ENCODE data around the gene STK24. TPM values are rescaled to one million over a fixed set of nuclear protein-coding genes. Genes with fewer than 3 reads are reported as not detected.

Gene STK24
- total RNA-seq, 1 experiment from 2014 or later = 84.8 TPM

GRCh38 chr13:98575904-98576199 lies 1.1 kb downstream of the STK24 start:
- TF ChIP-seq, protein P1, sequence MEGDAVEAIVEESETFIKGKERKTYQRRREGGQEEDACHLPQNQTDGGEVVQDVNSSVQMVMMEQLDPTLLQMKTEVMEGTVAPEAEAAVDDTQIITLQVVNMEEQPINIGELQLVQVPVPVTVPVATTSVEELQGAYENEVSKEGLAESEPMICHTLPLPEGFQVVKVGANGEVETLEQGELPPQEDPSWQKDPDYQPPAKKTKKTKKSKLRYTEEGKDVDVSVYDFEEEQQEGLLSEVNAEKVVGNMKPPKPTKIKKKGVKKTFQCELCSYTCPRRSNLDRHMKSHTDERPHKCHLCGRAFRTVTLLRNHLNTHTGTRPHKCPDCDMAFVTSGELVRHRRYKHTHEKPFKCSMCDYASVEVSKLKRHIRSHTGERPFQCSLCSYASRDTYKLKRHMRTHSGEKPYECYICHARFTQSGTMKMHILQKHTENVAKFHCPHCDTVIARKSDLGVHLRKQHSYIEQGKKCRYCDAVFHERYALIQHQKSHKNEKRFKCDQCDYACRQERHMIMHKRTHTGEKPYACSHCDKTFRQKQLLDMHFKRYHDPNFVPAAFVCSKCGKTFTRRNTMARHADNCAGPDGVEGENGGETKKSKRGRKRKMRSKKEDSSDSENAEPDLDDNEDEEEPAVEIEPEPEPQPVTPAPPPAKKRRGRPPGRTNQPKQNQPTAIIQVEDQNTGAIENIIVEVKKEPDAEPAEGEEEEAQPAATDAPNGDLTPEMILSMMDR (conservative IDR thresholded peaks at IDR 0.05; ENCODE audit: low read depth, low read length) = no peak
- no peak for TF ChIP-seq EZH2 (IDR thresholded peaks at IDR 0.05; ENCODE audit: borderline replicate concordance, low read depth, low read length, poor library complexity, severe bottlenecking)
- CTCF ChIA-PET = no interaction called here
- no TSS peak for BruUV-seq (replicated peaks)
- Histone ChIP-seq H3K4me3 (ENCODE audit: low read depth, low read length, poor library complexity, severe bottlenecking) (peak overlapping the region; percentile 95), H3K27me3 (replicated peaks; ENCODE audit: insufficient read depth, low read depth, low read length, poor library complexity) (no peaks in the 10 kb centered on the region), H3K27ac (ENCODE audit: low read depth, low read length, poor library complexity, severe bottlenecking) (peak overlapping the region; percentile 93), H3K36me3 (ENCODE audit: insufficient read depth, low read length, poor library complexity, severe bottlenecking) (no peaks in the 10 kb centered on the region), H3K4me1 (ENCODE audit: insufficient read depth, low read length, poor library complexity, severe bottlenecking) (peaks cover 43% of the 10 kb centered on the region), H3K9me3 (ENCODE audit: low read depth, low read length, poor library complexity, severe bottlenecking) (no peaks in the 10 kb centered on the region)
- intact Hi-C loops (cut with micrococcal nuclease; ENCODE audit: unreplicated experiment) = no loop called here
- no peak for DNase-seq (ENCODE audit: low spot score)
- POLR2A ChIA-PET (ENCODE audit: low non-redundant PET) = no interaction called here

GRCh38 chr13:98575009-98575903 lies 1.7 kb downstream of the STK24 start:
- Histone ChIP-seq H3K36me3 (ENCODE audit: insufficient read depth, low read length, poor library complexity, severe bottlenecking) (no peaks in the 10 kb centered on the region), H3K27me3 (replicated peaks; ENCODE audit: insufficient read depth, low read depth, low read length, poor library complexity) (no peaks in the 10 kb centered on the region), H3K4me1 (ENCODE audit: insufficient read depth, low read length, poor library complexity, severe bottlenecking) (peaks cover 46% of the 10 kb centered on the region), H3K4me3 (ENCODE audit: low read depth, low read length, poor library complexity, severe bottlenecking) (peak overlapping the region; percentile 95), H3K27ac (ENCODE audit: low read depth, low read length, poor library complexity, severe bottlenecking) (peak overlapping the region; percentile 93), H3K9me3 (ENCODE audit: low read depth, low read length, poor library complexity, severe bottlenecking) (no peaks in the 10 kb centered on the region)
- no peak for DNase-seq (ENCODE audit: low spot score)
- POLR2A ChIA-PET (ENCODE audit: low non-redundant PET) = no interaction called here
- TSS peak; percentile 46 for BruUV-seq (replicated peaks)
- no peak for TF ChIP-seq EZH2 (IDR thresholded peaks at IDR 0.05; ENCODE audit: borderline replicate concordance, low read depth, low read length, poor library complexity, severe bottlenecking)
- TF ChIP-seq, protein P1 (conservative IDR thresholded peaks at IDR 0.05; ENCODE audit: low read depth, low read length) = no peak
- CTCF ChIA-PET = no interaction called here
- intact Hi-C loops (cut with micrococcal nuclease; ENCODE audit: unreplicated experiment) = no loop called here

DNA sequence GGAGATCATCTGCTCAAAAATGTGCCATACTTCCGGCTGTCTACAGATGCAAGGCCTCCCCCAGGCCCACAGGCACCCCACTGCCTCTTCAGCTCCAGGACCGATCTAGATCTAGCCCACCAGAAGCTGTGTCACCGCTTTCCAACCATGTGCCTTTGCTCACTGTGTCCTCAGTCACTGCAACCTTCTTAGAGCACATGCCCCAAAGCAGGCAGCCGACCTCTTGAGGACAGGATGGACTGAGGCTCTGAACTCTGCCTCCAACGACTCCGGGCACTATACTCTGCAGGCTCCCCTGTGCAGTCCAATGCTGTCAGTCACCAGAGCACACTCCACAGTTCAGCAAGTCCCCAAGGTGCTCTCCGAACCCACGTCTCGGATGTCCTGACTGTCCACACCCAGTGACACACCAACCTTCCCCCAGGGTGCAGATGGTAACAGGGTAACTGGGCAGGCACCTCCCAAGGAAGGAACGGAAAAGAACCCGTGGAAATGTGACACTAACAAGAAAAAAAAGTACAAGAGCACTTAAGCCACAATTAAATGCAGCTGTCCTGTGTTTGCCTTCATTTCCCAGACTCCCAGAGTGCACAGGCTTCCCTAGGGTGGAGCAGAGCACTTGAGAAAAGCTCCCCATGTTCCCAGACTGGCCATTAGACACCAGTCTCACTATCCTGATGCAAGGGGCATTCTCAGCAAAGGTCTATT lies 4.8 kb downstream of the STK24 start:
- H3K4me1 ChIP-seq (ENCODE audit: insufficient read depth, low read length, poor library complexity, severe bottlenecking) = peaks cover 46% of the 10 kb centered on the region
- no peaks in the 10 kb centered on the region for H3K9me3 ChIP-seq (ENCODE audit: low read depth, low read length, poor library complexity, severe bottlenecking)
- peak overlapping the region; percentile 53 for H3K27ac ChIP-seq (ENCODE audit: low read depth, low read length, poor library complexity, severe bottlenecking)
- no peak for TF ChIP-seq EZH2 (IDR thresholded peaks at IDR 0.05; ENCODE audit: borderline replicate concordance, low read depth, low read length, poor library complexity, severe bottlenecking)
- TF ChIP-seq, protein P1 (conservative IDR thresholded peaks at IDR 0.05; ENCODE audit: low read depth, low read length) = no peak
- POLR2A ChIA-PET (ENCODE audit: low non-redundant PET) = no interaction called here
- H3K36me3 ChIP-seq (ENCODE audit: insufficient read depth, low read length, poor library complexity, severe bottlenecking) = no peaks in the 10 kb centered on the region
- CTCF ChIA-PET = no interaction called here
- BruUV-seq (replicated peaks) = no TSS peak
- H3K27me3 ChIP-seq (replicated peaks; ENCODE audit: insufficient read depth, low read depth, low read length, poor library complexity) = no peaks in the 10 kb centered on the region
- no peak overlapping the region for H3K4me3 ChIP-seq (ENCODE audit: low read depth, low read length, poor library complexity, severe bottlenecking)
- intact Hi-C loops (cut with micrococcal nuclease; ENCODE audit: unreplicated experiment) = no loop called here
- DNase-seq (ENCODE audit: low spot score) = peak; percentile 39

Measured in A673 (cell line).